CD4-positive, alpha-beta memory T cell (primary cell): ENCODE results near the gene CHEK2. TPM values are rescaled to one million over a fixed set of nuclear protein-coding genes. Genes with fewer than 3 reads are reported as not detected.

Source experiments
- CTCF ChIA-PET: fragments of 350-600 bp; sonication (Branson Sonifier 250); formaldehyde crosslinking; loops from one replicate; lab custom pipeline; 2021; ENCODE audit warnings: inconsistent platforms; ENCODE audit not compliant: partially characterized antibody; lab: Charles Lee
- POLR2A ChIA-PET: fragments of 350-600 bp; sonication (Branson Sonifier 250); formaldehyde crosslinking; loops from one replicate; lab custom pipeline; 2021; ENCODE audit not compliant: partially characterized antibody; lab: Charles Lee
- DNase-seq, 5 donors: peaks; one replicate each; pipeline versions ENCODE4 v3.0.0 to v3.0.0-alpha.2; 2020 to 2022; ENCODE audit warnings: mixed read lengths in 1 of 5
- H3K27ac ChIP-seq: one replicate; pipeline ENCODE4 v1.7.0; 2013; ENCODE audit warnings: low read depth, low read length
- H3K27me3 ChIP-seq: 2 replicates; pipeline ENCODE4 v1.7.0; 2013; ENCODE audit warnings: mild to moderate bottlenecking, low read length, moderate library complexity; ENCODE audit not compliant: insufficient read depth
- H3K36me3 ChIP-seq: 2 replicates; pipeline ENCODE4 v1.7.0; 2013; ENCODE audit warnings: mild to moderate bottlenecking, low read length, moderate library complexity; ENCODE audit not compliant: insufficient read depth
- H3K4me1 ChIP-seq: 2 replicates; pipeline ENCODE4 v1.7.0; 2013; ENCODE audit warnings: mild to moderate bottlenecking, low read length, moderate library complexity; ENCODE audit not compliant: insufficient read depth
- H3K4me3 ChIP-seq, 2 donors: one replicate each; pipeline ENCODE4 v1.7.0; 2013; ENCODE audit warnings: low read length in 2 of 2, mild to moderate bottlenecking in 1 of 2
- H3K9me3 ChIP-seq, 2 donors: one replicate each; pipeline ENCODE4 v1.7.0; 2013; ENCODE audit warnings: low read length in 2 of 2, control low read depth in 1 of 2; ENCODE audit not compliant: control insufficient read depth in 1 of 2
- H3K27ac Mint-ChIP-seq, 7 donors: one replicate each; pipeline ENCODE4 v1.8.0; 2020 to 2021; ENCODE audit warnings: mixed read lengths in 7 of 7, mild to moderate bottlenecking in 6 of 7, inconsistent platforms in 3 of 7, moderate library complexity in 3 of 7
- H3K27me3 Mint-ChIP-seq, 2 donors: one replicate each; pipeline ENCODE4 v1.8.0; 2020 to 2021; ENCODE audit warnings: mixed read lengths in 2 of 2
- H3K36me3 Mint-ChIP-seq, 2 donors: one replicate each; pipeline ENCODE4 v1.8.0; 2020 to 2021; ENCODE audit warnings: mixed read lengths in 2 of 2, inconsistent platforms in 1 of 2, mild to moderate bottlenecking in 1 of 2
- H3K4me1 Mint-ChIP-seq, 4 donors: one replicate each; pipeline ENCODE4 v1.8.0; 2020 to 2021; ENCODE audit warnings: mixed read lengths in 4 of 4, mild to moderate bottlenecking in 1 of 4
- H3K4me3 Mint-ChIP-seq, 8 donors: one replicate each; pipeline ENCODE4 v1.8.0; 2020 to 2021; ENCODE audit warnings: mixed read lengths in 8 of 8, mild to moderate bottlenecking in 7 of 8, moderate library complexity in 6 of 8, inconsistent platforms in 3 of 8
- H3K9me3 Mint-ChIP-seq, 8 donors: one replicate each; pipeline ENCODE4 v1.8.0; 2020 to 2021; ENCODE audit warnings: mixed read lengths in 8 of 8, mild to moderate bottlenecking in 5 of 8, inconsistent platforms in 3 of 8, moderate library complexity in 1 of 8
- intact Hi-C: fragments of 100-400 bp; cut with micrococcal nuclease; formaldehyde crosslinking; loops from one replicate; pipeline ENCODE4 v1.15.1; 2023
- polyA plus RNA-seq, 2 donors: library from polyadenylated mRNA; unstranded; fragments of 300-500 nt; fragmentation: Illumina TruSeq; gene quantifications; one replicate each; pipeline ENCODE4 v1.2.3, GENCODE V29; 2021
- total RNA-seq, 2 experiments: library from RNA; stranded (reverse); gene quantifications; one replicate each; pipeline ENCODE4 v1.2.3, GENCODE V29; 2021

Gene CHEK2
- 1 to 10 TPM; 7.6 to 9.2 TPM for total RNA-seq
- 10 to 100 TPM in 1 of 2 donors, 1 to 10 TPM in 1; 4.6 to 16.4 TPM for polyA plus RNA-seq

GRCh38 chr22:28741785-28742561 is at the start of gene CHEK2, which contains the start of gene HSCB:
Gene CHEK2 (minus strand): TSS chr22:28741820. CDS start chr22:28734721, 7,099 bp downstream.
Gene HSCB (plus strand): TSS chr22:28742039. CDS start chr22:28742096, 57 bp downstream.
- no peaks in the 10 kb centered on the region for H3K27me3 ChIP-seq
- intact Hi-C loops, result loop anchor here (1.0 to 5.0 kb wide), 5 partner anchors 30 to 527 kb away; partner anchors contain the start of genes CCDC117, EWSR1, XBP1 and ZNRF3
- peak within 1 kb of the TSS; percentile 85 to 99 (median 89) for H3K4me3 Mint-ChIP-seq
- H3K4me3 ChIP-seq, result peak within 1 kb of the TSS; percentile 91 to 98
- peak; percentile 95 to 99 (median 96) for DNase-seq
- peaks cover 17 to 34% (median 21%) of the 10 kb centered on the region in 4 donors for H3K4me1 Mint-ChIP-seq
- ChIA-PET CTCF (no interaction called here), POLR2A (interaction anchor here (0.6 to 3.4 kb wide), 8 partner anchors 16 to 77 kb away, joined by 3 to 30 read pairs (median 4); partner anchors contain the start of genes CCDC117 and XBP1)
- H3K27ac ChIP-seq, result peak within 1 kb of the TSS; percentile 92
- peaks cover 12% of the 10 kb centered on the region for H3K4me1 ChIP-seq
- no peaks in the 10 kb centered on the region for H3K9me3 ChIP-seq
- no peaks in the 10 kb centered on the region for H3K9me3 Mint-ChIP-seq
- peaks cover 10 to 28% of the 10 kb centered on the region in 2 donors for H3K36me3 Mint-ChIP-seq
- no peaks in the 10 kb centered on the region for H3K27me3 Mint-ChIP-seq
- H3K27ac Mint-ChIP-seq, result peak within 1 kb of the TSS; percentile 85 to 99 (median 90)
- peaks cover 10% of the 10 kb centered on the region for H3K36me3 ChIP-seq

GRCh38 chr22:28791124-28791523 is 49.5 kb upstream of the CHEK2 start:
- no peaks in the 10 kb centered on the region for H3K27me3 ChIP-seq
- intact Hi-C loops, result no loop called here
- H3K27ac ChIP-seq, result no peak overlapping the region
- Mint-ChIP-seq H3K36me3 (peaks cover 36 to 59% of the 10 kb centered on the region in 2 donors), H3K4me1 (peaks cover 36 to 67% (median 54%) of the 10 kb centered on the region in 4 donors), H3K27me3 (no peaks in the 10 kb centered on the region), H3K27ac (peak overlapping the region in 2 of 7 donors; percentile 31 to 57), H3K4me3 (peak overlapping the region in 1 of 8 donors; percentile 2), H3K9me3 (no peaks in the 10 kb centered on the region)
- POLR2A ChIA-PET, result interaction anchor here (0.9 to 5.0 kb wide), 9 partner anchors 9 to 250 kb away, joined by 3 to 39 read pairs (median 6); partner anchors contain the start of genes CHEK2, HSCB and XBP1
- H3K4me1 ChIP-seq, result peaks cover 56% of the 10 kb centered on the region
- CTCF ChIA-PET, result interaction anchor here (0.8 to 10.2 kb wide), 12 partner anchors 10 to 455 kb away, joined by 3 to 166 read pairs (median 16); partner anchors contain the start of genes CCDC117 and XBP1
- no peak overlapping the region for H3K4me3 ChIP-seq
- H3K9me3 ChIP-seq, result no peaks in the 10 kb centered on the region
- DNase-seq, result no peak
- peaks cover 33% of the 10 kb centered on the region for H3K36me3 ChIP-seq

- peaks cover 25 to 44% (median 35%) of the 10 kb centered on the region in 4 donors for H3K4me1 Mint-ChIP-seq
- intact Hi-C loops, result no loop called here
- H3K4me3 ChIP-seq, result no peak overlapping the region
- no peak overlapping the region for H3K4me3 Mint-ChIP-seq
- ChIA-PET POLR2A (interaction anchor here (1.6 to 2.2 kb wide), 2 partner anchors 12 to 41 kb away, joined by 5 to 14 read pairs; partner anchors contain the start of gene XBP1), CTCF (interaction anchor here (1.1 to 10.2 kb wide), 9 partner anchors 12 to 277 kb away, joined by 3 to 166 read pairs (median 6); partner anchors contain the start of genes CCDC117 and XBP1)
- no peak for DNase-seq
- no peak overlapping the region for H3K27ac ChIP-seq
- H3K4me1 ChIP-seq, result peaks cover 34% of the 10 kb centered on the region
- peak overlapping the region in 2 of 7 donors; percentile 46 to 78 for H3K27ac Mint-ChIP-seq
- no peaks in the 10 kb centered on the region for H3K9me3 Mint-ChIP-seq
- H3K36me3 Mint-ChIP-seq, result peaks cover 33 to 60% of the 10 kb centered on the region in 2 donors
- no peaks in the 10 kb centered on the region for H3K27me3 Mint-ChIP-seq
- no peaks in the 10 kb centered on the region for H3K27me3 ChIP-seq
- H3K9me3 ChIP-seq, result no peaks in the 10 kb centered on the region
- peaks cover 33% of the 10 kb centered on the region for H3K36me3 ChIP-seq
These were observed 47.0 kb upstream of the CHEK2 start for GRCh38 chr22:28788601-28789000.

DNA sequence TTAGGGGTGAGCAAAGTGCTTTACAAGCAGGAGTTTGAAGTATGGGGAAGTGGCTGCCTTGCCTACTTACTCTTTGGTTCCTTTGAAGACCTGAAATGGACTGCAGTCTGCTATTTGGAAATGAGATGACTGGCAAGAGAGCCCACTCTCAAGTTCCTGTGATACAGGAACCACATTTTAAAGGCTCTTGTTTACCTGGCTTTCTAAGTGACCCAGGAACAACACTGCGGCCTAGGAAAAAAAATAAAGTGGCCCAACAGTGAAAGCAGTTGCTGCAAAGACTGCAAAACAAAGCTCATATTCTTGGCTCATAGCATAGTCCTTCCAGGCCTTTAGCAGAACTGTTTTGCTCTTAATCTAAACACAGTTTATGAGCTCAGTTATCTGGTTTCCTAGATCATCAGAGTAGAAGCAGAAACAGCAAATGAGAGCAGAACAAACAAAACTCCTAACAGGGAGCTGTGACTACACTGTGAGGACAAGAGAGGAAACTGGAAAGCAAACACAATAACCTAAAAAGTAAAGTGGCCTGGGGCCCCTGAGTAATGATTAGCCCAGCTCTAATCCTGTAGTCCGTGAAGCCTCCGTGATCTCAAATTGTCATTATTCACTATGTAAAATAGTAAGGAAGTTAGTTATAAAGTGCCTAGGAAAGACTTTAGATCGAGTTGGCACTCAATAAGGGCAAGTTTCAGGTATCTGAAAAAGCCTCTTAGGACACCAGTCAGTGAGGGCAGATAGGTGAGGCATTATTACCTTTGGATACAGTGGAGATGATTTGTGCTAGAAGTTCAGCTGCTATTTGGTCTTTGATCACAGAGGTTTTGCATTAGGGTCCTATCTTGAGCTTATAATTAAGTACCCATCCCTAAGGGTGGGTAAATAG is 42.4 kb upstream of the CHEK2 start:
- no peaks in the 10 kb centered on the region for H3K27me3 Mint-ChIP-seq
- POLR2A ChIA-PET, result interaction anchor here (1.3 to 1.8 kb wide), 4 partner anchors 11 to 27 kb away, joined by 3 to 8 read pairs (median 4); partner anchors contain the start of genes CCDC117 and XBP1
- peaks cover 9 to 25% (median 17%) of the 10 kb centered on the region in 4 donors for H3K4me1 Mint-ChIP-seq
- H3K9me3 Mint-ChIP-seq, result no peaks in the 10 kb centered on the region
- CTCF ChIA-PET, result interaction anchor here (0.8 to 10.2 kb wide), 4 partner anchors 10 to 183 kb away, joined by 3 to 166 read pairs (median 41); partner anchors contain the start of gene XBP1
- H3K4me3 ChIP-seq, result no peak overlapping the region
- peaks cover 11% of the 10 kb centered on the region for H3K4me1 ChIP-seq
- no peak for DNase-seq
- no peak overlapping the region for H3K27ac ChIP-seq
- no peaks in the 10 kb centered on the region for H3K27me3 ChIP-seq
- H3K9me3 ChIP-seq, result no peaks in the 10 kb centered on the region
- intact Hi-C loops, result no loop called here
- H3K36me3 Mint-ChIP-seq, result peaks cover 47 to 70% of the 10 kb centered on the region in 2 donors
- peak overlapping the region in 1 of 7 donors; percentile 59 for H3K27ac Mint-ChIP-seq
- H3K36me3 ChIP-seq, result peaks cover 48% of the 10 kb centered on the region
- H3K4me3 Mint-ChIP-seq, result no peak overlapping the region

DNA sequence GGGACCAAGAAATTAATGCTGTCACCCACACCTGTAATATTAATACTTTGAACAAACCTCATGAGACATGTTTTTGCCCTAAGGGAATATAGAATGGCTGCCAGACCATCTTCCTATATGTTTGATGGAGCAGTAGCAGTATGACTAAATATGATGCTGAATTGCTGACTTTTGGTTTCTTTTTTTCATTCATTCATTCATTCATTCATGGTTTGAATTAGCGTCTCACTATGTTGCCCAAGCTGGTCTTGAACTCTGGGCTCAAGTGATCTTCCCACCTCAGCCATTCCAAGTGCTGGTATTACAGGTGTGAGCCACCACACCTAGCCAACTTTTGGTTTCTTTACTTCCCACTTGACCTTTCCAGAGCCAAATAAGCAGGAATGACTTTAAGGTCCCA is 38.7 kb upstream of the CHEK2 start:
- DNase-seq, result no peak
- H3K4me1 Mint-ChIP-seq, result peaks cover 15 to 38% (median 21%) of the 10 kb centered on the region in 4 donors
- H3K27ac Mint-ChIP-seq, result no peak overlapping the region
- no peaks in the 10 kb centered on the region for H3K9me3 Mint-ChIP-seq
- Histone ChIP-seq H3K9me3 (no peaks in the 10 kb centered on the region), H3K36me3 (peaks cover 32% of the 10 kb centered on the region), H3K27ac (no peak overlapping the region), H3K4me1 (peaks cover 24% of the 10 kb centered on the region), H3K4me3 (no peak overlapping the region), H3K27me3 (no peaks in the 10 kb centered on the region)
- no peak overlapping the region for H3K4me3 Mint-ChIP-seq
- ChIA-PET CTCF (interaction anchor here (1.1 to 1.2 kb wide), 2 partner anchors 11 to 192 kb away, joined by 3 to 4 read pairs; no protein-coding TSS in a partner anchor), POLR2A (interaction anchor here (1.0 kb wide), 1 partner anchor 20 kb away, joined by 4 read pairs; no protein-coding TSS in a partner anchor)
- intact Hi-C loops, result no loop called here
- H3K27me3 Mint-ChIP-seq, result no peaks in the 10 kb centered on the region
- peaks cover 30 to 44% of the 10 kb centered on the region in 2 donors for H3K36me3 Mint-ChIP-seq

DNA sequence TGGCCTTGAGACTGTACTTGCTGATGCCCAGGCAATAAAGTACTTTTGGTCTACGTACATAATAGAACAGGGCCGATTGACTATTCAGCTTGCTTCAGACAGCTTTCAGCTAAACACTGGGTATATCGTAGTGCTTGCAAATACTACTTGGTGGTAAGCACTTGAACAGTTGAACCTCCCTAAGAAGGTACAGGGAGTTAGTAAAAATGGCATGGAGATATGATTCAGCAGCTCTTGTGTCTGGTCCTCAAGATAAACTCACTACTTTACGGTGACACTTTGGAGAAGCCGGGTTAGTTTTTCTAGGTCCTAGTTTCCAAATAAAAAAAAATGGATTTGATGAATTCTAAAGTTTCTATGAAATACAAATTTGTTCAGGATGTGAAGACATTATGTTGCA is 38.2 kb upstream of the CHEK2 start:
- Mint-ChIP-seq H3K9me3 (no peaks in the 10 kb centered on the region), H3K4me3 (no peak overlapping the region), H3K27ac (peak overlapping the region in 1 of 7 donors; percentile 27), H3K27me3 (no peaks in the 10 kb centered on the region), H3K36me3 (peaks cover 26 to 41% of the 10 kb centered on the region in 2 donors), H3K4me1 (peaks cover 17 to 42% (median 24%) of the 10 kb centered on the region in 4 donors)
- H3K4me1 ChIP-seq, result peaks cover 29% of the 10 kb centered on the region
- H3K27me3 ChIP-seq, result no peaks in the 10 kb centered on the region
- intact Hi-C loops, result no loop called here
- no peaks in the 10 kb centered on the region for H3K9me3 ChIP-seq
- POLR2A ChIA-PET, result interaction anchor here (1.0 kb wide), 1 partner anchor 20 kb away, joined by 6 read pairs; the partner anchor contains the start of gene XBP1
- CTCF ChIA-PET, result interaction anchor here (1.2 to 1.4 kb wide), 2 partner anchors 10 to 49 kb away, joined by 5 to 6 read pairs; no protein-coding TSS in a partner anchor
- peaks cover 27% of the 10 kb centered on the region for H3K36me3 ChIP-seq
- no peak for DNase-seq
- no peak overlapping the region for H3K27ac ChIP-seq
- no peak overlapping the region for H3K4me3 ChIP-seq
